ENCODE measurements around the gene ANKRD12. TPM values are rescaled to one million over a fixed set of nuclear protein-coding genes. Genes with fewer than 3 reads are reported as not detected.
"Not testable (repeated sequence)": the region's sequence is repeated elsewhere in the genome, so short reads cannot be mapped to it uniquely, and the experiment has no call there.

The ANKRD12 gene
- total and polyA plus RNA-seq, 10 of the 15 experiments (the other 5 are each of a cell fraction or from before 2014, with no cell fraction given) = 5.9 to 45.7 (median 20.2) TPM

GRCh38 chr18:9165883-9166282, 29.3 kb downstream of the ANKRD12 start:
- Histone ChIP-seq H3K9me3 (replicated peaks; ENCODE audit: control insufficient read depth, insufficient read depth, low read length) (peaks cover 18% of the 10 kb centered on the region), H3K79me2 (ENCODE audit: control insufficient read depth, insufficient read depth, low read length) (peaks cover 29% of the 10 kb centered on the region)
- H3K36me3 ChIP-seq (ENCODE audit: control insufficient read depth in 2 of 2, insufficient read depth in 2 of 2, low read length in 1 of 2); RAD21 ChIA-PET (ENCODE audit: unreplicated experiment); POLR2A ChIA-PET; intact Hi-C loops (cut with micrococcal nuclease; ENCODE audit: unreplicated experiment); H3K4me3 ChIP-seq; BruUV-seq (replicated peaks); CTCF ChIA-PET; H2AFZ ChIP-seq (ENCODE audit: control insufficient read depth, low read depth, low read length); H4K20me1 ChIP-seq (ENCODE audit: control insufficient read depth, insufficient read depth); H3K4me2 ChIP-seq (ENCODE audit: control insufficient read depth, insufficient read depth); FAIRE-seq; in situ Hi-C loops (cut with MboI); DNase-seq (ENCODE audit: low read depth, low spot score); ATAC-seq; H3K27me3 ChIP-seq (replicated peaks in 1 of 2; ENCODE audit: control insufficient read depth in 2 of 2, insufficient read depth in 2 of 2, low read length in 1 of 2); SMC1A ChIA-PET (ENCODE audit: uncharacterized antibody, unreplicated experiment); H3K27ac ChIP-seq (ENCODE audit: control insufficient read depth, insufficient read depth); H3K4me1 ChIP-seq (ENCODE audit: control insufficient read depth, insufficient read depth, low read length); H3K9ac ChIP-seq (ENCODE audit: control insufficient read depth, insufficient read depth, low read length): not testable (repeated sequence)
- 97% methylated on average over 3 of the region's 3 CpGs for WGBS (ENCODE audit: insufficient coverage, insufficient replicate concordance, low lambda C conversion rate, missing lambda C conversion rate)

- FAIRE-seq; H3K4me3 ChIP-seq; DNase-seq (ENCODE audit: low read depth, low spot score); H2AFZ ChIP-seq (ENCODE audit: control insufficient read depth, low read depth, low read length); in situ Hi-C loops (cut with MboI); POLR2A ChIA-PET; H3K4me2 ChIP-seq (ENCODE audit: control insufficient read depth, insufficient read depth); H3K27me3 ChIP-seq (replicated peaks in 1 of 2; ENCODE audit: control insufficient read depth in 2 of 2, insufficient read depth in 2 of 2, low read length in 1 of 2); RAD21 ChIA-PET (ENCODE audit: unreplicated experiment); H4K20me1 ChIP-seq (ENCODE audit: control insufficient read depth, insufficient read depth); H3K27ac ChIP-seq (ENCODE audit: control insufficient read depth, insufficient read depth); H3K36me3 ChIP-seq (ENCODE audit: control insufficient read depth in 2 of 2, insufficient read depth in 2 of 2, low read length in 1 of 2); CTCF ChIA-PET; BruUV-seq (replicated peaks); SMC1A ChIA-PET (ENCODE audit: uncharacterized antibody, unreplicated experiment); H3K9ac ChIP-seq (ENCODE audit: control insufficient read depth, insufficient read depth, low read length); intact Hi-C loops (cut with micrococcal nuclease; ENCODE audit: unreplicated experiment); ATAC-seq: not testable (repeated sequence)
- WGBS (ENCODE audit: insufficient coverage, insufficient replicate concordance, low lambda C conversion rate, missing lambda C conversion rate) = 60% methylated on average over 3 of the region's 3 CpGs
- Histone ChIP-seq H3K9me3 (replicated peaks; ENCODE audit: control insufficient read depth, insufficient read depth, low read length) (peaks cover 10% of the 10 kb centered on the region; the same call in 2 of the 3 replicates), H3K79me2 (ENCODE audit: control insufficient read depth, insufficient read depth, low read length) (peaks cover 39% of the 10 kb centered on the region), H3K4me1 (ENCODE audit: control insufficient read depth, insufficient read depth, low read length) (peaks cover 10% of the 10 kb centered on the region)
These were observed 32.9 kb downstream of the ANKRD12 start for GRCh38 chr18:9169515-9169914.

- DNase-seq (ENCODE audit: low read depth, low spot score); H3K4me2 ChIP-seq (ENCODE audit: control insufficient read depth, insufficient read depth); BruUV-seq (replicated peaks); H4K20me1 ChIP-seq (ENCODE audit: control insufficient read depth, insufficient read depth); H3K9ac ChIP-seq (ENCODE audit: control insufficient read depth, insufficient read depth, low read length); H3K9me3 ChIP-seq (replicated peaks; ENCODE audit: control insufficient read depth, insufficient read depth, low read length); H3K27me3 ChIP-seq (replicated peaks in 1 of 2; ENCODE audit: control insufficient read depth in 2 of 2, insufficient read depth in 2 of 2, low read length in 1 of 2); intact Hi-C loops (cut with micrococcal nuclease; ENCODE audit: unreplicated experiment); H3K27ac ChIP-seq (ENCODE audit: control insufficient read depth, insufficient read depth); H3K4me3 ChIP-seq; in situ Hi-C loops (cut with MboI); FAIRE-seq; H3K36me3 ChIP-seq (ENCODE audit: control insufficient read depth in 2 of 2, insufficient read depth in 2 of 2, low read length in 1 of 2); ATAC-seq; H2AFZ ChIP-seq (ENCODE audit: control insufficient read depth, low read depth, low read length): not testable (repeated sequence)
- peaks cover 38% of the 10 kb centered on the region for H3K79me2 ChIP-seq (ENCODE audit: control insufficient read depth, insufficient read depth, low read length)
- ChIA-PET RAD21 (ENCODE audit: unreplicated experiment) (interaction anchor here (0.5 to 0.6 kb wide), 3 partner anchors 14 to 187 kb away, joined by 3 read pairs; no protein-coding TSS in a partner anchor), CTCF (interaction anchor here (1.6 kb wide), 1 partner anchor 24 kb away, joined by 5 read pairs; no protein-coding TSS in a partner anchor), POLR2A (interaction anchor here (0.6 kb wide), 1 partner anchor 18 kb away, joined by 3 read pairs; no protein-coding TSS in a partner anchor), SMC1A (ENCODE audit: uncharacterized antibody, unreplicated experiment) (interaction anchor here (0.7 to 1.9 kb wide), 2 partner anchors 9 to 11 kb away, joined by 3 to 8 read pairs; no protein-coding TSS in a partner anchor)
- WGBS (ENCODE audit: insufficient coverage, insufficient replicate concordance, low lambda C conversion rate, missing lambda C conversion rate) = 96% methylated on average over 2 of the region's 3 CpGs
- H3K4me1 ChIP-seq (ENCODE audit: control insufficient read depth, insufficient read depth, low read length) = peaks cover 10% of the 10 kb centered on the region
These were observed 35.3 kb downstream of the ANKRD12 start for GRCh38 chr18:9171919-9172318.

Measured in GM12878 (cell line).